Activated effector memory CD4-positive, alpha-beta T cell treated with anti-CD3 and anti-CD28 coated beads, Interleukin-2, amount 50 U/mL, for 16 hours (primary cell): ENCODE data around the gene MYOF.
"Not testable (repeated sequence)": the region's sequence is repeated elsewhere in the genome, so short reads cannot be mapped to it uniquely, and the experiment has no call there.

Experiments used
- DNase-seq: peaks from one replicate; pipeline ENCODE4 v3.0.0-alpha.2; 2020

MYOF gene

DNA sequence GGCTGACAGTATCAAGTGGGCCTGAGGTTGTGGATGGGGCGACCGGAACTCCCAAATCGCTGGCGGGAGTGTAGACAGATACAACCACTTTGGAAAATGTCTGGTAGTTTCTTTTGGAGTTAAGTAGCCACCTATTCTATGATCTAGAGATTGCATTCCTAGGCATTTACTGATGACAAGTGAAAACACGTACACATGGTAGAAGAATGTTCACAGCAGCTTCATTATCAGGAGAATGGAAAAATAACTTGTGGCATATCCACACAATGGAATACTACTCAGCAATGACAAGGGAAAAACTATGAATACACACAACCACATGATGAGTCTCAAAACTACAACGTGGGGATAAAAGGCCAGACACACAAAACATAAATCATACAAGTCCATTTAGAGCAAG is 146.0 kb downstream of the MYOF start:
- no peak for DNase-seq

DNA sequence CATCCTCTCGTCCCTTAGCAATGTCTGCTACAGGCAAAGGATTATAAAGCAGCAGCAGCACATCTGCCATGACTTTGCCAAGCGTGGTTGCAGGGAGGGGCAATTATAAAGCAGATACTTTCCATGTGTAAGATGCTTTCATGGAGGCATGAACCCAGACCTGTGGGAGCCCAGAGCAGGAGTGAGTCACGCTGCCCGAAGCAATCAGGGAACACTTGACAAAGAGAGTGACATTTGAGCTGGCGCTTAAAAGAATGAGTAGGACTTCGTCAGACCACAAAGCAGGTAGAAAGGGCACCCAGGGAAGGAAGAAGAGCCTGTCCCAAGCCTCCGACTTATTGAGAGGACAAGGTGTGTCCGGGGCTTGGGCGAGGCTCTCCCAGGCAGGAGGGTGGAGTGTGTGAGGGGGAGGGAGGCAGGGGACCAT is 147.2 kb downstream of the MYOF start:
- no peak for DNase-seq

DNA sequence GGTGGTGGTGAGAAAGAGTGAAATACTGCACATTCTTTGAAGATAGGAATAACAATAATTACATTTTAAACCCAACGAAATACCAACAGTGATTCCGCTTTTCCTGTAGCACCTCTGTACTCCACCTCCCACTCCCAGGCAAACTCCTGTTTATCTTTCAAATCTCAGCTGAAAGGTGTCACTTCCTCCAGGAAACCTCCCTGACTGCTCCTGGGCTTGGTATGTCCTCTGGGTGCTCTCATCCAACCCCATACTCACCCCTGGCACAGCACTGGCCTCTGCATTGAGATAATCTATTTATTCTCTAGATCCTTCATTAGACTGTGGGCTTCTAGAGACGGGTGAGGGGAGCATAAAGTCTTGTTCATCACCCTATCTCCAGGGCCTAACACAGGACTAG is 148.0 kb downstream of the MYOF start:
- DNase-seq: no peak

DNA sequence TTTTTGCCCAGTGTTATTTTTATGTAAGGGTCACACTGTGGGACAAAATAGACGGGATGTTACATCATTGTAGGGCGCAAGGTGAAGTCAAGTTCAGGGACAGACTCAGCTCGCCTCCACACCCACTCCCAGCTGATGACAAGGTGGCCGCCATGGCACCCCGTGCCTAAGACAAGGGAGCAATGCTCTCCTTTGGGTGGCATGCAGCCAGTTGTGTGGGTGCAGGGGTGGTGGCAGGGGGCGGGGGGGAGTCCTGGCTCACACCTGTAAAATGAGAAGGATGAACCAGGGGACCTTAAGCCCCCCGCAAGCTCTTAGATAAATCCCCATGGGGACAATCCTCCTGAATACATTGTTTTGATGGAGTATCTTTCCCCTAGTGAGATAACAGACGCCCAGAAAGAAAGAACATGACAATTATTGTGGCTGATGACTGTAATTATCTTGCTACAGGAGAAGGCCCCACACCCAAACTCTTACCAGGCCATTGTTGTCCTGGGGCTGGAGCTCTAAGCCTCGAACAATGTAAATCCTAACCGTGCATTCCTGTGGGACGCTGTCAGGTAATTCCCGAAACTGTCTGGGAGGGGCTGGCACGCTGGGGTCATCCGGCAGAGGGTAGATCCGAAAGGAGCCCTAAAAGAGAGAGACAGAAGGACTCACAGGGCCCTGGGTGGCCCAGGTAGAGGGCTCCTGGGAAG is 148.7 kb downstream of the MYOF start:
- no peak for DNase-seq

DNA sequence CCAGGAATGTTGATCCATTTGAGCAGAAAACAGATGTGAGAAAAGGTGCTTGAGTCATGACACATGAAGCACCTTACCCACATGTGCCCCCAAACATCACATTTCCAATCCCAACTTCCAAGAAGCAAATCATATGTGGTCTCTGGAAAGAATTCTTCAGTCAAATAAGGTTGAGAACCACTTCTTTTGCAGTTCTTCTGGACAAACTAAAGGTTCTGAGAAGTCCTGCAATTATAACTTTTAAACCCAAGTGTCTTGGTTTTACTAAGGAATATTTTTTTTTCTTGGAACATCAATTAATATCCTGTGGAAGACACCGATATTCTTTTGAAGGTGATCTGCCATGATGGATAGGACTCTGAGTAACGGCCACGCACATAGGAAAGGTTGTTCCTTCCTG is 151.3 kb downstream of the MYOF start:
- DNase-seq: no peak

DNA sequence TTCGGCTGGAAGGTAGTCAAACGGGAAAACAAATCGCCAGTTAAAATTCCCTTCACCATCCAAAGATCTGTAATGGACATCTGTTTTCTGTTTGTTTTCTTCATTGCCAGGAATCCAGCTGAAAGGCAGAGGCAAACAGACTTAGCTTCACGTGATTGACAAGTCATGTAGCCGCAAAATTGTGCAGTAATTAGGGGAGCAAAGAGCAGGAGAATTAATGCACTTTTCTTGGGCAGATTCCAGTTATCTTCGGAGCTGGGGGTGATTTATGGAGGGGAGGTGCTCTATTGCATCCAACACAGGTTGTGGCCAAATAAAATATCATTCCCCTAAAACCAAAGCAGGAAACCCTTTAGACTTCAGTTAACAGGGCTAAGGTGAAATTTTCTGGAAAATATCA is 162.2 kb downstream of the MYOF start:
- no peak for DNase-seq

DNA sequence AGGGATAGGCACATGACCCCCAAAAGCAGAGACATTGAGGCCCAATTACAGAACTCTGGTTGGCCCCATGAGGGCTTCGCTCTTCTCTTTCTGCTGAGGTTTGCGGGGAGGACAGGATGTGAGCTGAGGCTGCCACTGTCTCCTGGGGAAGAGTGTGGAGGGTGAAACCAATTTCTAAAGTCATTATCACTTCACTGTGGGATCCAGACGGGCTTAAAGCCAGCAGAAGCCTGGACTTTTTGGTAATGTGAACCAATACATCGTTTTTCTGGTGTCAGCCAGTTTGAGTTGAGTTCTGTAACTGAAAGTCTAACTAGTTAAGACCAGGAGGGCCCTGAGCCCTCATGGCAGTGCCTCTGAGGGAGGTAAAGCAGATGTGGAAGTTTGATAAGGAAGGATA is 163.0 kb downstream of the MYOF start:
- no peak for DNase-seq

DNA sequence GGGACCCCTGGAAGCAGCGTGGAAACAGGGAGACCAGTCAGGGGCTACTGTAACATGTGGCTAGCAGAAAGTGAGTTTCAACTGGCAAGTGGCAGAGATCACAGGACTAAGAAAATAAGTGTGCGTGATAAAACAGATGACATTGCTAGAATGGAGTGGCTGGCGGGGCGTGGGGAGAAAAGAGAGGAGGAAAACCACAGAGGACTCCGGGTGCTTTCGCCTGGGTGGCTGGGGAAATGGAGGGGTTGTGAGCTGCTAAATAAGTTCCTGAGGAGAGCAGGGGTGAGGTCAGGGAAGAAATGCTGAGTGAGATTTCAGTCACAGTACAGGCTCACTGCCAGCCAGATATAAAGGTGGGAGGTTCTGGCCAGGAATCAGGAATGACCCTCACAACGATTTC is 166.9 kb downstream of the MYOF start:
- no peak for DNase-seq

DNA sequence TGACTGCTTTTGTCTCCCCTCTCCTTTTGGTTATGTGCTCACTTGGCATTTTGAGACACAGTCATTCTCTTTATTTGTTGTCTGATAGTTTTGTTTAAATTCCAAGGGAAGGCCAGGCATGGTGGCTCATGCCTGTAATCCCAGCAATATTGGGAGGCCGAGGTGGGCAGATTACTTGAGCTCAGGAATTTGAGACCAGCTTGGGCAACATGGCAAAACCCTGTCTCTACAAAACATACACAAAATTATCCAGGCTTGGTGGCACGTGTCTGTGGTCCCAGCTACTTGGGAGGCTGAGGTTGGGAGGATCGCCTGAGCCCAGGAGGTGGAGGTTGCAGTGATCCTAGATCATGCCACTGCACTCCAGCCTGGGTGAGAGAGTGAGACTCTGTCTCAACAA is 167.5 kb downstream of the MYOF start:
- DNase-seq: not testable (repeated sequence)

DNA sequence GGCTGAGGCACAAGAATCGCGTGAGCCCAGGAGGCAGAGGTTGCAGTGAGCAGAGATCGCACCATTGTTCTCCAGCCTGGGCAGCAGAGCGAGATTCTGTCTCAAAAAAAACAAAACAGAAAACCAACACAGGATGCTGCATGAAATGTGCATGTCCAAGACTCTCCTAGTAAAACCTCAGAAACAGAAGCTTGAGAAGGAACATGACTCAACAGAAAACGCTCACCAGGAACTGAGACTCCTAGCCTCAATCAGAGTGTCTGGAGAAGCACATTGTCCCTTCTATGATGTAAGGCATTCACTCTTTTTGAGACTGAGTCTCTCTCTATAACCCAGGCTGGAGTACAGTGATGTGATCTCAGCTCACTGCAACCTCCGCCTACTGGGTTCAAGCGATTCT is 168.3 kb downstream of the MYOF start:
- DNase-seq: no peak

DNA sequence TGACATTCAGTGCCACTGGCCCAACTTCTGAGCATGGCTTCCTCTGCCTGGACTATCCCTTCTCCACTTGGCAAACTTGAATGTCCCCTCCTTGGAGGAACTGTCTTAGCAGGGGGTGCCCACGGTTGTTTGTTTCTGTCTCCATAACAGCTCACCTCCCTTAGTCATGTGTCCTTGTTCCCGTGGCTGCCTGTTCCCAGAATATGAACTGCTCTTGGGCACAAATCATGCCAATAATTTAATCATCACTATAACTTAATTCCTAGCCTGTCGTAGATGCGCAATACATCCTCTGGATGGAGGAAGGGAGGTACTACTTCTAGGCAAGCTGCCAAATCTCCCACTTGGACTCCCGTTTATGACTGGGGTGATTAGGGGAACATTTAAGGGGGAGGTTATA is 173.1 kb downstream of the MYOF start:
- DNase-seq: no peak

DNA sequence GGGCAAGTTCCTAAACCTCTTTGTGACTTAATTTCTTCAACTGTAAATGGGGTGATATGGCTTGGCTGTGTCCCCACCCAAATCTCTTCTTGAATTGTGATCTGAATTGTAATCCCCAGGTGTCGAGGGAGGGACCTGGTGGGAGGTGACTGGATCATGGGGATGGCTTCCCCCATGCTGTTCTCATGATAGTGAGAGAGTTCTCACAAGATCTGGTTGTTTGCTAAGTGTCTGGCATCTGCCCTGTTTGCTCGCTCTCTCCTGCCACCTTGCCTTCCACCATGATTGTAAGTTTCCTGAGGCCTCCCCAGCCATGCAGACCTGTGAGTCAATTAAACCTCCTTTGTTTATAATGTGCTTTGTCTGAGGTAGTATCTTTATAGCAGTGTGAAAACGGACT is 177.0 kb downstream of the MYOF start:
- DNase-seq: no peak

DNA sequence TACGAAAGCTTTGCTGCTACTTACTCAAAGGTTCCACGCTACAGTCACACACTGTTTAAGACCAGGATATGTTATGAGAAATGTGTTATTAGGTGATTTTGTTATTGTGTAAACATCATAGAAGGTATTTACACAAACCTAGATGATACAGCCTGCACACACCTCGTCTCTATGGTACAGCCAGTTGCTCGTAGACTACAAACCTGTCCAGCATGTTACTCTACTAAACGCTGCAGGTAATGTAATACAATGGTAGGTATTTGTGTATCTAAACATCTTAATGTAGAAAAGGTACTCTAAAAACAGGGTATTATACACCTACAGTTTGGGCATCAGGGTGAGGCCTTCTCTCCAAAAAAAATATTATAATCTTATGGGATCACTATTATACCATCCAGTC is 181.2 kb downstream of the MYOF start:
- DNase-seq: no peak

DNA sequence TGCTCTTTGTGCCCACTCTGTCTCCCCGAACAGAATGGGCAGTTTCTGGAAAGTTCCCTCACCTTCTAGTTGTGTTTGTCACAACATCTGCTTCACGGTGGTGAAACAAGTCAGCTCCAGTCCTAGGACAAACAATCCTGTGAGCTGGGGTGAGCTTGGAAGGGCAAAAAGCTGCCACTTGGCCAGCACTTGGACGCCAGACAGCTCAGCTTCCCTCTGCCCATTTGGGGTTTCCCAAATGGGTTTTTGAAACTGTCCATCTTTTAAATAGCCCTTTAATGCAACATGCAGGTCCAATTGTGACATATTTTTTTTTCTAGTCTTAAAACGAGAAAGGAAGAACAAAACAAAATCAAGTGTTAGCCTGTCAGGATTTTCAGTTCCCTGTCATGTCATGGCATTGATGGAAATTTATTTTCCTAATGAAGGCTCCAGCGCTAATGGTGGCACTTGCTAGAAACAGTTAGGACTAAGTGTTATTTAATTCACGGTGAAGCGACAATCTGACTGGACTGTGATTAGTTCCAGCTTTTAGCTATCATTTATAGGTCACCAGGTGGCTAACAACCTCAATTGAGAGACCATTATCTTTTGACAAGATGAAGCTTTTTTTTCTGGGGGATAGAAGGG is 181.7 kb downstream of the MYOF start:
- no peak for DNase-seq

DNA sequence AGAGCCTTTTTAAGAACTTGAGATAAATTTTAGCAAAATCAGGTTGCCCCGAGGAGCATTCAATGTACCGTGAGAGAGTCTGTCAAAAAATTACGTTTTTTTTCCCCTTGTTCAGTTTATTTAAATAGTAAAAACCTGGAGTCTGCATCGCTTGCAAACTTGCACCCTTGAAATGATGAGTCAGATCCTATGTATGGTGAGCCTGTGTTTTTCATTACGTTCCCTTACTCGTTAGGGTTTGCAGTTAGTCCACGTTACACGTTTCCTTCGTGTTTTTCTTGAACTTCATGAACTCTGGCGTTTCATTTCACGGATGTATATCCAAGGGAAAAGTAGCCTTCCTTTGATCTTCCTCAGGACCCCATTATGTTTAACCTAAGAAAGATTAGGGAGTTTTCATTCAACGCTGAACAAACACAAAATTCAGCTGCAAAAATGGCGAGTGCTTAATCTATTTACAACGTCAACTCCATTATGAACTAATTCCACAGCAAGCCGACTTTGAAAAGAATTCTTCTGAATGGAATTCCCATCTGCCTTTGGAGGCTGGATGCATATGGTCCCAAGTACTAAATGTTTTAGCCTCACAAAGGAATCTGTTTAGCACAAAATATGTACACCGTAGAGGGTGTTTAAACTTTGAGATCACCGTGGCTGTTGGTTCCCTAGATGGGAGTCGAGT is 182.4 kb downstream of the MYOF start:
- no peak for DNase-seq

DNA sequence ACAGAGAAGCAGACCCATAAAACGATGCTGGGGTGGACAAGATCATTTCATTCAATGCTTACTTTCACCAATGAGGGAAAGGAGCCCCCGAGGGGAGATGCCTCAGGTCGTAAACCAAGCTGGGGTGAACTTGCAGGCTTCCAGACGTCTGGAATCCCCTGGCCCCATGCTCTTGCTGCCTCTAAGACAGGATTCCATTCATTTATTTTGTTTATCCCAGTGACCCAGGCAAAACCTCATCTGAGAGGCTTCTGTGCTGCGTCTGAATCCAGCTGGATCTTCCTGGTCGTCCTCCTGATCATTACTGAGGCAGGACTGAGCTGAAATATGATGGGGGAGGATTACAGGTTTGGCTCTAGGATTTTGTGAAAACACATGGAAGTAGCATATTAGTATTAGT is 182.9 kb downstream of the MYOF start:
- DNase-seq: no peak

DNA sequence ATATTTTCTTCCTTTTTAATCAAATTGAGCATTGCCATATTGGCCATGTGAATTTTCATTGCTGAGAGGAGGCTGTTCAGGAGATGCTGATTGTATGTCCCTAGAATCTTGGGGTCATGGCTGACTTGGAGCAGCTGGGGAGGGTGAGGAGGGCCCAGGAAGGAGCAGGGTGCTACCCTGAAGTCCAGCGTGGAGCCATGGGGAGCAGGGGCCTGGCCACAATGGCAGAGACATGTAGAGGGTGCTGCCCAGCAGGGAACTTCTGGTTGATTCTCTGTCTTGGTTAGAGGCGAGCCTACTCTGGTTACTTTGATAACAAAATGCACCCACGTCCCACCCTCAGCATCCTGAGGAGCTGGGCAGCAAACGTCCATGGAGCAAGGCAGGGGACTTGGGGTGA is 186.0 kb downstream of the MYOF start:
- no peak for DNase-seq

DNA sequence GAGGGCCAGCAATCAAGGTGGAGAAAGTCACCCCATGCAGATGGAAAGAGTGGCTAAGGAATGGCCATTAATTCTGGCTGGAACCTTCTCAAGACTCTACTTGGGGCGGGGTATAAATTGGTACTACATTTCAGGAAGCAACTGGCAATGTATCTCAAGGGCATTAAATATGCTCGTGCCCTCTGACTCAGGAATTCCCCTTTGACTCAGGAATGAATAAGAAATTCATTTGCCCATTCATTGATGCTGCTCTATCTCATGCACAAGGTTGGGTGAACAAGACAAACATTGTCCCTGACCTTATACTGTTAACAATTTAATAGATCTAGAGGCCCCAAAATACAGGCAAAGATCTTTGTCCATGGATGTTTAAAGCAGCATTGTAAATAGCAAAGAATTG is 188.1 kb downstream of the MYOF start:
- no peak for DNase-seq

DNA sequence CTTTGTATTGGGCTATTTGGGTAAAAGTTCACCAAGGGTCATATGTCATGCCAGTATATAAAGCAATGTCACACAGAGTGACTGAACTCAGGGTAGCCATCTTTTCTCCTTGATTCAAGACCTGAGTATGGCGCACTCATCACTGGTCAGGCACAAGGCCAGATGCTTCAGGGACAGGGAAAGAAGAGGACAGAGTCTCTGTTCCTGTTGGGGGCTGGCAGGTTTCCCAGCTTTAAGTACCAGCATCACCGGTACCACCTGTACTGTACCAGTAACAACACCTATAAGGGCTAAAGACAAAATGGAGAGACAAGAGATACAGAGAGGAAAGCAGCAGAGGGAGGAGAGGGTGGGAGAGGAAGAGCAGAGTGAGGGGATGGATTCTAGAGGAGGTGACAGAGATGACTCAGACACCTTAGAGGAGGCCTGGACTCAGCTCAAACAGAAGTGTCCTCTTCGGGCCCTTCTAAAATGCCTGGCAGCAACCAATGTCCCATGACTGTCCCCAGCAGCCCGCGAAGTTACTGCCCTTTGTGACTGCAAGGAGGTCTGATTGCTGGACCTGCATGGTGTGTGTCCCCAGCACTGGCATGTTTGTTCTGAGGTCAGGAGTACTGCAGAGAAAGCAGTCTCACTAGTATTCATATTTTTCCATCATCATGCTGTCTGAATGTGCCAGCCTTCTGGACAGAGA is 191.3 kb downstream of the MYOF start:
- DNase-seq: no peak

DNA sequence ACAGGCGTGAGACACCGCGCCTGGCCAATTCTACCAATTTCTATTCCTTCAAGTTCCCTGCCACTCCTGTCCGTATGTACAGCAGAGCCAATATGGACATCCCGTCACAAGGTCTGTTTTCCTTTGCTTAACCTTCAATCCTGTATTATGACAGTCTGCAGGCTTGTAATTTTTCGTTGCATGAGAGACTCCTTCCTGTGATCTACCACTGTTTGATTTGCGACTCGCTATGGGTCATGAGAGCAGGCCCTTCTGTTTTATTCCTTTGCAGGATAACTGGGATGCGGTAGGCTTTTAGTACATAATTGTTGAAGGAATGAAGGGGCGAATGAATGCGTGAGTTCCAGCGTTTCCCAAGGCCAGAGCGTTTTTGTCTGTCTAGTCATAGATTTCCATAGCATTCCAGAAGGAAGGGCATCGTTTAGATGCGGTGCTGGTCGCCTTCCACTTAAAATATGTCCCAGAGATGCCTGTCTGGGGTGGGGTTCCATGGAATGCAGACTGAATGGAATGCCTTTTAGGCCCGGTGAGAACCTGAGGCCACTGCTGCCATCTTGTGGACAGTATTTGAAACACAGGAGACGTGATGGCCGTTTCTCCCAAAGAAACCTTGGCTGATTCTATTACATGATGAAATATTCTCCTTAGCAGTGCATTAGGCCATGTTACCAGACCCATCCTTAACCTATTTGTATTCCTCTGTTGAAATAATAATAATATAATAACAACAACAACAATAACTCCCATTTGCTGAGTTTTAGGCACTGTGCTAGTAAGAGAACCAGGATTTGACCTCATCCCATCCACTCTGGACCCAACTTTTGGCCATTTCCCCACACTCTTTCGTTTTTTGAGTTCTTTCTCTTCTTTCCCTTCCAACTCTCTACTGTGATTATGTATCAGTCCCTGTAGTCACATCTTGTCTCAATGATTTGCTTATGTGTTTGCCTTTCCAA is 193.2 kb downstream of the MYOF start:
- DNase-seq: peak; percentile 78

DNA sequence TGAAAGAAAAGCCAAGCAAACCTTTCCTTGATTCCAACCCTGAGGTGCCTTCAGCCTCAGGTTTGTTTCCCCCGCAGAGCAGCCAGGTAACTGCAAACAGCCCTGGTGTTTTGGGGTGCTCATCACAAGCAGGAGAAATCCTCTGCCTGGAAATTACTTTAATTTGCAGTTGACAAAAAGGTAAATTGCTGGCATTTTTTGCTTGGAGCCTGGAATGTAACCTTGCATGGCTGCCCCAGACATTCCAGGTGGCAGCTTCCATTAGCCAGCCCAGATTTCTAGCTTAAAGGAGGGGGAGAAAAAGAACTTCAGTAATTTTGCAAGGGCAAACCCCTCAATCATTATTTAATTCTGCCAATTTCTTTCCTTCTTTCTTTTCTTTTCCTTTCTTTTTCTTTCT is 194.4 kb downstream of the MYOF start:
- DNase-seq: no peak

DNA sequence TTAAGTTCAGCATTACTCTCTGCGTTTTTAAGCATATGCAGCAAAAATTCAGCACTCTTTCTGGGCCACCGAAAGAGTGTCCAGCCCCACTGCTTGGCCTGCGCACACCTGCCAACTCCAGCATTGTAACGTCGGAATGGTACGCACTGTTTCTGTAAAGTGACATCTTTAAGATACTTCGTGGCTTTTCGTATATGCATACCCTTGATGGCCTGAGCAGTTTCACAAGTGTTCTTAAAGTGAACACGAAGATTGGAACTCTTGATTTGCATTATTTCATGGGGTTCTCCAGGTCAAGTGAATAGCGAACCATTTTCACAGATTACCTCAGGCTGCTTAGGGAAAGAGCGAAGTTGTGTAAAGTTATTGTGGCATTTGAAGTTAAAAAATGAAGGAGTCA is 197.9 kb downstream of the MYOF start:
- DNase-seq: not testable (repeated sequence)

DNA sequence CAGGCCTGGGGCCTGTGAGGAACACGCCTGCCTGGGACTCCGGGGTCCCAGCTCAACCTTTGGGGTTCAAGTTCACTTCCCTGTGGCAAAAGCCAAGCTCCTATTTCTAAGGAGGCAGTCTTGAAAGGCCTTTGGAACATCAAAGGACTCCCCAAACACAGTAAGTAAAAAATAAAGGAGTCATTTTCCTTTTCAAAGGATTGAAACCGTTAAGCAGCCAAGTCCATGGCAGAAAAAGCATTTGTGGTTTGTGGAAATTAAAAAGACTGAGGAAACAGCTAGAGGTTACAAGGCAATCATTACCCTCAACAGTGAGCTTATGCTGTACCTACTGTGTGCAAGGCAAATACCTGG is 200.8 kb downstream of the MYOF start:
- DNase-seq: no peak
